HepG2 (cell line): ENCODE results near the gene TAF1B. TPM values are rescaled to one million over a fixed set of nuclear protein-coding genes. Genes with fewer than 3 reads are reported as not detected.

Experiments used
- FOXO1 ChIP-seq: sonication (generic); formaldehyde crosslinking; IDR thresholded peaks from 2 replicates; pipeline ENCODE4 v1.4.0; 2020; ENCODE audit warnings: missing genetic modification reagents
- HDAC1 ChIP-seq: sonication (generic); formaldehyde crosslinking; IDR thresholded peaks from 2 replicates; pipeline ENCODE4 v1.5.1; 2020; ENCODE audit warnings: mild to moderate bottlenecking, missing genetic modification reagents
- HOXA3 ChIP-seq: sonication (generic); formaldehyde crosslinking; IDR thresholded peaks from 2 replicates; pipeline ENCODE4 v1.5.0; 2020; ENCODE audit warnings: missing genetic modification reagents
- NR2F1 ChIP-seq, 2 experiments: fragments of 450-650 bp in 1 of 2; formaldehyde crosslinking in 1 of 2; IDR thresholded peaks; 2 replicates each; pipeline versions ENCODE4 v1.5.0 to v1.6.1; 2016 to 2020; ENCODE audit warnings: mild to moderate bottlenecking in 1 of 2, missing compliant biosample characterization in 1 of 2, missing genetic modification reagents in 1 of 2, moderate library complexity in 1 of 2
- RXRA ChIP-seq: sonication (generic); formaldehyde crosslinking; IDR thresholded peaks from 2 replicates; pipeline ENCODE4 v1.5.1; 2020; ENCODE audit warnings: missing genetic modification reagents
- TCF7 ChIP-seq: sonication (generic); IDR thresholded peaks from 2 replicates; pipeline ENCODE4 v1.6.1; 2016; ENCODE audit warnings: antibody characterized with exemption, low read depth
- TSC22D2 ChIP-seq: sonication (generic); formaldehyde crosslinking; IDR thresholded peaks from 2 replicates; pipeline ENCODE4 v1.5.1; 2020; ENCODE audit warnings: missing genetic modification reagents, mild to moderate bottlenecking, borderline replicate concordance
- ZFP41 ChIP-seq: sonication (generic); formaldehyde crosslinking; IDR thresholded peaks from 2 replicates; pipeline ENCODE4 v1.4.0; 2020; ENCODE audit warnings: mild to moderate bottlenecking, missing genetic modification reagents, borderline replicate concordance
- ZNF235 ChIP-seq: sonication (generic); formaldehyde crosslinking; IDR thresholded peaks from 2 replicates; pipeline ENCODE4 v1.8.1; 2023; ENCODE audit warnings: mild to moderate bottlenecking, missing genetic modification reagents, borderline replicate concordance
- ZNF558 ChIP-seq: sonication (generic); formaldehyde crosslinking; IDR thresholded peaks from 2 replicates; pipeline ENCODE4 v1.9.0; 2022; ENCODE audit warnings: mild to moderate bottlenecking, missing genetic modification reagents, borderline replicate concordance
- polyA plus RNA-seq, 8 experiments: library from polyadenylated mRNA; depleted of rRNA in 3 of 8; stranded (reverse) in 7 of 8; unstranded in 1 of 8; fragments of >200 nt; fragmentation: Illumina TruSeq in 4 of 8; extraction: Trizol in 4 of 8; gene quantifications; 2 replicates each; pipeline versions ENCODE4 v1.2.1 to v1.2.3, GENCODE V29; 2011 to 2016; ENCODE audit warnings: low read depth in 4 of 8, missing spikeins in 1 of 8, mixed read lengths in 1 of 8; ENCODE audit not compliant: insufficient read depth in 1 of 8
- total RNA-seq, 5 experiments: library from RNA; depleted of rRNA; stranded (reverse); fragments of >200 nt; fragmentation: Illumina TruSeq; extraction: Trizol; gene quantifications; 2 replicates each; pipeline ENCODE4 v1.2.3, GENCODE V29; 2016; ENCODE audit warnings: low read depth in 1 of 5
- TF ChIP-seq, protein P1 (sequence below): sonication (generic); formaldehyde crosslinking; IDR thresholded peaks from 2 replicates; pipeline ENCODE4 v1.5.0; 2020; ENCODE audit warnings: mild to moderate bottlenecking, missing genetic modification reagents, borderline replicate concordance
- TF ChIP-seq, protein P2 (sequence below): sonication (generic); formaldehyde crosslinking; conservative IDR thresholded peaks from 2 replicates; pipeline ENCODE4 v1.4.0; 2020; ENCODE audit warnings: mild to moderate bottlenecking, missing genetic modification reagents, moderate library complexity
- TF ChIP-seq, protein P3 (sequence below): sonication (generic); formaldehyde crosslinking; IDR thresholded peaks from 2 replicates; pipeline ENCODE4 v1.4.0; 2020; ENCODE audit warnings: mild to moderate bottlenecking, missing genetic modification reagents
- TF ChIP-seq, protein P4 (sequence below): IDR thresholded peaks from 2 replicates; pipeline ENCODE4 v1.6.1; 2016; ENCODE audit warnings: low read depth, control low read depth
- TF ChIP-seq, protein P5 (sequence below): sonication (generic); formaldehyde crosslinking; IDR thresholded peaks from 2 replicates; pipeline ENCODE4 v1.4.0; 2020; ENCODE audit warnings: missing genetic modification reagents, mild to moderate bottlenecking, borderline replicate concordance

TAF1B gene
- total and polyA plus RNA-seq, 2 of the 13 experiments (the other 11 are each of a cell fraction or from before 2014, with no cell fraction given): 13.3 to 27.7 TPM

DNA sequence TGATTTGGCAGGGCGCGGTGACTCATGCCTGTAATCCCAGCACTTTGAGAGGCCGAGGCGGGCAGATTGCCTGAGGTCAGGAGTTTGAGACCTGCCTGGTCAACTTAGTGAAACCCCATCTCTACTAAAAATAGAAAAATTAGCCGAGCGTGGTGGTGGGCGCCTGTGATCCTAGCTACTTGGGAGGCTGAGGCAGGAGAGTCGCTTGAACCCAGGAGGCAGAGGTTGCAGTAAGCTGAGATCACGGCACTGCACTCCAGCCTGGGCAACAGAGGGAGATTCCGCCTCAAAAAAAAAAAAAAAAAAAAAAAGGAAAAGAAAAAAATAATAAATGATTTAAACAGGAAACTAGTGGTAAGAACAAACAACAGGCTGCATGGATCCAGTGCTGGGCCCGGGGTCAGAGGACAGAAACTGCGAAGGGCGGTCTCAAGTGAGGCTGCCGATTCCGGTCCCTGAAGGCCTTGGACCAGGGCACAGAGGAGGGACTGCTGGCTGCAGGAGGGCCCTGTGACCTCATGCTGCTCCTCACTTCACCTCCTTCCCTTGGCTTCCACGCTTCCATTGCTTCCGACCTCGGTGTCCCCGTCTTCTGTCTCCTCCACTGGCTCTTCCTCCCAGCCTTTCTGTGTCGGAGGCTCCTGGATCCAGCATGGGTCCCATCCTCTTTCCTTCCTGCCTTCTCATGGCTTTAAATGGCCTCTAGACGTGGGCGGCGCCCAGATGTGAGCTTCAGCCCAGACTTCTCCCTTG is 106.1 kb downstream of the TAF1B start (continued):
- TF ChIP-seq, protein P1, sequence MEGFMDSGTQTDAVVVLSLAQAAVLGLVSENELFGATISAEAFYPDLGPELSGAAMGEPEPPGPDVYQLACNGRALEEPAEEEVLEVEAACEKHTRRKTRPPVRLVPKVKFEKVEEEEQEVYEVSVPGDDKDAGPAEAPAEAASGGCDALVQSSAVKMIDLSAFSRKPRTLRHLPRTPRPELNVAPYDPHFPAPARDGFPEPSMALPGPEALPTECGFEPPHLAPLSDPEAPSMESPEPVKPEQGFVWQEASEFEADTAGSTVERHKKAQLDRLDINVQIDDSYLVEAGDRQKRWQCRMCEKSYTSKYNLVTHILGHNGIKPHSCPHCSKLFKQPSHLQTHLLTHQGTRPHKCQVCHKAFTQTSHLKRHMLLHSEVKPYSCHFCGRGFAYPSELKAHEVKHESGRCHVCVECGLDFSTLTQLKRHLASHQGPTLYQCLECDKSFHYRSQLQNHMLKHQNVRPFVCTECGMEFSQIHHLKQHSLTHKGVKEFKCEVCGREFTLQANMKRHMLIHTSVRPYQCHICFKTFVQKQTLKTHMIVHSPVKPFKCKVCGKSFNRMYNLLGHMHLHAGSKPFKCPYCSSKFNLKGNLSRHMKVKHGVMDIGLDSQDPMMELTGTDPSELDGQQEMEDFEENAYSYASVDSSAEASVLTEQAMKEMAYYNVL (CRISPR knock-in tag): peak; percentile 70; the same call in 1 of the 2 replicates
- peak; percentile 65 for TF ChIP-seq HDAC1 (CRISPR knock-in tag)
- TF ChIP-seq TSC22D2 (CRISPR knock-in tag): no peak
- TF ChIP-seq, protein P2, sequence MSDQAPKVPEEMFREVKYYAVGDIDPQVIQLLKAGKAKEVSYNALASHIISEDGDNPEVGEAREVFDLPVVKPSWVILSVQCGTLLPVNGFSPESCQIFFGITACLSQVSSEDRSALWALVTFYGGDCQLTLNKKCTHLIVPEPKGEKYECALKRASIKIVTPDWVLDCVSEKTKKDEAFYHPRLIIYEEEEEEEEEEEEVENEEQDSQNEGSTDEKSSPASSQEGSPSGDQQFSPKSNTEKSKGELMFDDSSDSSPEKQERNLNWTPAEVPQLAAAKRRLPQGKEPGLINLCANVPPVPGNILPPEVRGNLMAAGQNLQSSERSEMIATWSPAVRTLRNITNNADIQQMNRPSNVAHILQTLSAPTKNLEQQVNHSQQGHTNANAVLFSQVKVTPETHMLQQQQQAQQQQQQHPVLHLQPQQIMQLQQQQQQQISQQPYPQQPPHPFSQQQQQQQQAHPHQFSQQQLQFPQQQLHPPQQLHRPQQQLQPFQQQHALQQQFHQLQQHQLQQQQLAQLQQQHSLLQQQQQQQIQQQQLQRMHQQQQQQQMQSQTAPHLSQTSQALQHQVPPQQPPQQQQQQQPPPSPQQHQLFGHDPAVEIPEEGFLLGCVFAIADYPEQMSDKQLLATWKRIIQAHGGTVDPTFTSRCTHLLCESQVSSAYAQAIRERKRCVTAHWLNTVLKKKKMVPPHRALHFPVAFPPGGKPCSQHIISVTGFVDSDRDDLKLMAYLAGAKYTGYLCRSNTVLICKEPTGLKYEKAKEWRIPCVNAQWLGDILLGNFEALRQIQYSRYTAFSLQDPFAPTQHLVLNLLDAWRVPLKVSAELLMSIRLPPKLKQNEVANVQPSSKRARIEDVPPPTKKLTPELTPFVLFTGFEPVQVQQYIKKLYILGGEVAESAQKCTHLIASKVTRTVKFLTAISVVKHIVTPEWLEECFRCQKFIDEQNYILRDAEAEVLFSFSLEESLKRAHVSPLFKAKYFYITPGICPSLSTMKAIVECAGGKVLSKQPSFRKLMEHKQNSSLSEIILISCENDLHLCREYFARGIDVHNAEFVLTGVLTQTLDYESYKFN (CRISPR knock-in tag): peak; percentile 85
- TF ChIP-seq, protein P3, sequence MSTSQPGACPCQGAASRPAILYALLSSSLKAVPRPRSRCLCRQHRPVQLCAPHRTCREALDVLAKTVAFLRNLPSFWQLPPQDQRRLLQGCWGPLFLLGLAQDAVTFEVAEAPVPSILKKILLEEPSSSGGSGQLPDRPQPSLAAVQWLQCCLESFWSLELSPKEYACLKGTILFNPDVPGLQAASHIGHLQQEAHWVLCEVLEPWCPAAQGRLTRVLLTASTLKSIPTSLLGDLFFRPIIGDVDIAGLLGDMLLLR (CRISPR knock-in tag): no peak
- 0 out of 2 replicates have a peak, but pooled peaks have one; percentile 23 for TF ChIP-seq ZNF558
- peak; percentile 0; the same call in 1 of the 2 replicates for TF ChIP-seq FOXO1 (CRISPR knock-in tag)
- peak; percentile 25 to 26; a peak in 1 of 4 replicates for TF ChIP-seq NR2F1 (CRISPR knock-in tag; IDR thresholded peaks at IDR 0.05)
- TF ChIP-seq ZFP41: 0 out of 2 replicates have a peak, but pooled peaks have one; percentile 48
- TF ChIP-seq ZNF235 (CRISPR knock-in tag): 0 out of 2 replicates have a peak, but pooled peaks have one; percentile 14
- TF ChIP-seq, protein P4, sequence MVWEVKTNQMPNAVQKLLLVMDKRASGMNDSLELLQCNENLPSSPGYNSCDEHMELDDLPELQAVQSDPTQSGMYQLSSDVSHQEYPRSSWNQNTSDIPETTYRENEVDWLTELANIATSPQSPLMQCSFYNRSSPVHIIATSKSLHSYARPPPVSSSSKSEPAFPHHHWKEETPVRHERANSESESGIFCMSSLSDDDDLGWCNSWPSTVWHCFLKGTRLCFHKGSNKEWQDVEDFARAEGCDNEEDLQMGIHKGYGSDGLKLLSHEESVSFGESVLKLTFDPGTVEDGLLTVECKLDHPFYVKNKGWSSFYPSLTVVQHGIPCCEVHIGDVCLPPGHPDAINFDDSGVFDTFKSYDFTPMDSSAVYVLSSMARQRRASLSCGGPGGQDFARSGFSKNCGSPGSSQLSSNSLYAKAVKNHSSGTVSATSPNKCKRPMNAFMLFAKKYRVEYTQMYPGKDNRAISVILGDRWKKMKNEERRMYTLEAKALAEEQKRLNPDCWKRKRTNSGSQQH (CRISPR knock-in tag): no peak
- peak; percentile 77 for TF ChIP-seq HOXA3 (CRISPR knock-in tag)
- TF ChIP-seq, protein P5, sequence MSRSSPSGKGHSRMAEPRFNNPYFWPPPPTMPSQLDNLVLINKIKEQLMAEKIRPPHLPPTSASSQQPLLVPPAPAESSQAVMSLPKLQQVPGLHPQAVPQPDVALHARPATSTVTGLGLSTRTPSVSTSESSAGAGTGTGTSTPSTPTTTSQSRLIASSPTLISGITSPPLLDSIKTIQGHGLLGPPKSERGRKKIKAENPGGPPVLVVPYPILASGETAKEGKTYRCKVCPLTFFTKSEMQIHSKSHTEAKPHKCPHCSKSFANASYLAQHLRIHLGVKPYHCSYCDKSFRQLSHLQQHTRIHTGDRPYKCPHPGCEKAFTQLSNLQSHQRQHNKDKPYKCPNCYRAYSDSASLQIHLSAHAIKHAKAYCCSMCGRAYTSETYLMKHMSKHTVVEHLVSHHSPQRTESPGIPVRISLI (CRISPR knock-in tag): peak; percentile 85
- no peak for TF ChIP-seq TCF7
- peak; percentile 59 for TF ChIP-seq RXRA (CRISPR knock-in tag)
